K562 (cell line): ENCODE results near the gene PLD3. TPM values are rescaled to one million over a fixed set of nuclear protein-coding genes. Genes with fewer than 3 reads are reported as not detected.

Source experiments
- ATAC-seq: fragments of 200-7000 bp; cut with Tn5 transposase; 3 replicates; pipeline ENCODE4 v1.9.1; 2020; ENCODE audit warnings: moderate library complexity
- BruUV-seq: library from RNA; stranded (reverse); fragments of 400-500 nt; replicated peaks from 2 replicates; lab custom pipeline; 2021; lab: Mats Ljungman, UMichigan
- CTCF ChIA-PET: fragments of 300-600 bp; formaldehyde crosslinking; extraction: SDS; loops from one replicate; lab custom pipeline; 2021; ENCODE audit warnings: low intra/inter-chr PET ratio; lab: Yijun Ruan, JAX
- POLR2A ChIA-PET: fragments of 300-600, 350-650 bp; sonication (Branson Sonifier 250); formaldehyde crosslinking; extraction: SDS; loops from one replicate; lab custom pipeline; 2021; ENCODE audit warnings: antibody characterized with exemption, inconsistent platforms; lab: Yijun Ruan, JAX
- DNase-seq, 4 experiments: peaks; one replicate each; pipeline versions ENCODE4 v3.0.0 to v3.0.0-alpha.2; 2011 to 2018; ENCODE audit warnings: low spot score in 3 of 4, mixed read lengths in 3 of 4; ENCODE audit errors: extremely low read depth in 1 of 4
- FAIRE-seq: peaks from 2 replicates; lab custom pipeline; 2011; peaks lifted over from hg19 to GRCh38; lab: Jason Lieb, UNC
- H2AFZ ChIP-seq: 2 replicates; pipeline ENCODE4 v1.6.0; 2011; ENCODE audit warnings: low read depth, low read length, control low read depth, inconsistent platforms
- H3K27ac ChIP-seq: fragments of 200-600 bp; 3 replicates; pipeline ENCODE4 v1.8.0; 2011; ENCODE audit warnings: low read depth, mild to moderate bottlenecking, control low read depth, inconsistent platforms, low read length, moderate library complexity, mixed read lengths; ENCODE audit errors: extremely low read depth
- H3K27me3 ChIP-seq, 2 experiments: fragments of 300-600 bp in 1 of 2; 2 replicates in 1 of 2; 3 replicates in 1 of 2; pipeline versions ENCODE4 v1.6.0 to v1.8.0; 2011; ENCODE audit warnings: inconsistent platforms in 2 of 2, low read length in 2 of 2, mild to moderate bottlenecking in 1 of 2, mixed read lengths in 1 of 2, moderate library complexity in 1 of 2; ENCODE audit not compliant: control insufficient read depth in 2 of 2, insufficient read depth in 2 of 2
- H3K36me3 ChIP-seq: fragments of 300-600 bp; 3 replicates; pipeline ENCODE4 v1.8.0; 2011; ENCODE audit warnings: mild to moderate bottlenecking, low read length, inconsistent platforms; ENCODE audit not compliant: control insufficient read depth, insufficient read depth
- H3K4me1 ChIP-seq, 2 experiments: fragments of 200-600 bp in 1 of 2; replicated peaks in 1 of 2; 2 replicates in 1 of 2; 3 replicates in 1 of 2; pipeline versions ENCODE4 v1.5.1 to v1.8.0; 2011; ENCODE audit warnings: inconsistent platforms in 2 of 2, low read length in 2 of 2, mild to moderate bottlenecking in 1 of 2, mixed read lengths in 1 of 2, moderate library complexity in 1 of 2; ENCODE audit not compliant: control insufficient read depth in 2 of 2, insufficient read depth in 2 of 2
- H3K4me2 ChIP-seq: 2 replicates; pipeline ENCODE4 v1.6.1; 2011; ENCODE audit warnings: low read length, control low read depth, inconsistent platforms, mixed read lengths; ENCODE audit not compliant: insufficient read depth
- H3K4me3 ChIP-seq: fragments of 200-600 bp; sonication (generic), shearing (Covaris generic); 2 replicates; pipeline ENCODE4 v1.5.1; 2016; ENCODE audit warnings: control low read depth, inconsistent platforms
- H3K79me2 ChIP-seq: fragments of 200-600 bp; 3 replicates; pipeline ENCODE4 v1.8.0; 2011; ENCODE audit warnings: low read length, inconsistent platforms; ENCODE audit not compliant: control insufficient read depth, insufficient read depth
- H3K9ac ChIP-seq, 2 experiments: 2 replicates each; pipeline versions ENCODE4 v1.6.0 to v1.6.1; 2011; ENCODE audit warnings: low read depth in 2 of 2, low read length in 2 of 2, control low read depth in 1 of 2, inconsistent platforms in 1 of 2, mild to moderate bottlenecking in 1 of 2, mixed read lengths in 1 of 2; ENCODE audit not compliant: insufficient read depth in 1 of 2
- H3K9me1 ChIP-seq: one replicate; pipeline ENCODE4 v1.6.0; 2011; ENCODE audit warnings: inconsistent platforms, mild to moderate bottlenecking, low read length, moderate library complexity; ENCODE audit not compliant: control insufficient read depth, insufficient read depth
- H3K9me3 ChIP-seq: replicated peaks from 2 replicates; pipeline ENCODE4 v1.5.1; 2011; ENCODE audit warnings: low read depth, low read length, inconsistent platforms; ENCODE audit not compliant: control insufficient read depth, insufficient read depth
- H4K20me1 ChIP-seq: replicated peaks from 2 replicates; pipeline ENCODE4 v1.6.1; 2011; ENCODE audit warnings: low read length, inconsistent platforms, mixed read lengths; ENCODE audit not compliant: control insufficient read depth, insufficient read depth
- HCFC1 ChIP-seq: IDR thresholded peaks from 2 replicates; pipeline ENCODE4 v1.6.1; 2012; ENCODE audit warnings: low read depth, low read length, improper control_type of control experiment
- HMGN3 ChIP-seq: IDR thresholded peaks from 2 replicates; pipeline ENCODE4 v1.6.1; 2011; ENCODE audit warnings: borderline replicate concordance, low read depth, mild to moderate bottlenecking, mixed read lengths, low read length; ENCODE audit not compliant: insufficient read length; ENCODE audit errors: extremely low read depth
- MCM2 ChIP-seq: fragments of 450-650 bp; IDR thresholded peaks from 2 replicates; pipeline ENCODE4 v1.6.1; 2017; ENCODE audit warnings: low read depth, mild to moderate bottlenecking
- PRDM10 ChIP-seq: fragments of 450-650 bp; IDR thresholded peaks from 2 replicates; pipeline ENCODE4 v1.6.1; 2018; ENCODE audit not compliant: partially characterized antibody
- PTRF ChIP-seq: fragments of 450-650 bp; IDR thresholded peaks from 2 replicates; pipeline ENCODE4 v1.6.1; 2016; ENCODE audit warnings: mild to moderate bottlenecking, missing genetic modification characterization, missing compliant biosample characterization
- RBBP5 ChIP-seq: fragments of 200-600 bp; sonication (generic); IDR thresholded peaks from 2 replicates; pipeline ENCODE4 v1.6.1; 2012; ENCODE audit warnings: borderline replicate concordance, mild to moderate bottlenecking, low read length, control low read depth, inconsistent platforms; ENCODE audit not compliant: insufficient read depth, poor library complexity, severe bottlenecking
- SAP30 ChIP-seq: fragments of 200-600 bp; sonication (generic); IDR thresholded peaks from 2 replicates; pipeline ENCODE4 v1.6.1; 2012; ENCODE audit warnings: borderline replicate concordance, low read depth, mild to moderate bottlenecking, moderate library complexity, low read length, control low read depth, inconsistent platforms; ENCODE audit not compliant: insufficient read depth, poor library complexity, severe bottlenecking
- SMC3 ChIP-seq: conservative IDR thresholded peaks from 2 replicates; pipeline ENCODE4 v1.6.1; 2011; ENCODE audit warnings: low read depth, low read length, improper control_type of control experiment; ENCODE audit not compliant: insufficient read depth
- TCF15 ChIP-seq: fragments of 250-450 bp; sonication (Bioruptor Pico); IDR thresholded peaks from 2 replicates; pipeline ENCODE4 v1.8.0; 2022; ENCODE audit warnings: moderate library complexity, mild to moderate bottlenecking, inconsistent platforms
- ZKSCAN8 ChIP-seq: fragments of 200-800 bp; sonication (Bioruptor generic); IDR thresholded peaks from 2 replicates; pipeline ENCODE4 v1.6.1; 2016; ENCODE audit warnings: missing genetic modification characterization, missing compliant biosample characterization
- ZNF445 ChIP-seq: fragments of 250-450 bp; sonication (Bioruptor Pico); IDR thresholded peaks from 2 replicates; pipeline ENCODE4 v1.4.0; 2020; ENCODE audit warnings: low read depth, mild to moderate bottlenecking, moderate library complexity
- ZNF644 ChIP-seq: fragments of 200-800 bp; sonication (Bioruptor generic); IDR thresholded peaks from 2 replicates; pipeline ENCODE4 v1.6.1; 2016; ENCODE audit warnings: low read depth, missing genetic modification characterization, missing compliant biosample characterization
- ZSCAN29 ChIP-seq: fragments of 450-650 bp; IDR thresholded peaks from 2 replicates; pipeline ENCODE4 v1.6.1; 2017
- WGBS: fragments of 100-300 bp; shearing (Covaris generic); methylation state at CpG from one replicate; pipeline ENCODE4 v1.1.6; 2016; ENCODE audit warnings: low coverage, mixed read lengths; ENCODE audit not compliant: insufficient coverage; ENCODE audit errors: missing lambda C conversion rate; 5-methylcytosine and 5-hydroxymethylcytosine counted together
- in situ Hi-C: fragments of 300-500 bp; cut with MboI; formaldehyde crosslinking; loops from 4 replicates; pipeline ENCODE4 v1.15.0; 2018; ENCODE audit warnings: inconsistent platforms, mixed read lengths
- intact Hi-C: fragments of 100-400 bp; cut with micrococcal nuclease; formaldehyde crosslinking; loops from 2 replicates; pipeline ENCODE4 v1.14.2; 2022
- polyA plus RNA-seq, 8 experiments: library from polyadenylated mRNA; depleted of rRNA in 4 of 8; stranded (reverse) in 5 of 8; unstranded in 3 of 8; fragments of >200 nt; fragmentation: Nextera tagmentation in 2 of 8; fragmentation: Illumina TruSeq in 1 of 8; extraction: Ambion mirVana in 2 of 8; extraction: Trizol in 1 of 8; gene quantifications; 2 replicates each; pipeline versions ENCODE4 v1.2.1 to v1.2.3, GENCODE V29; 2011 to 2014; ENCODE audit warnings: inconsistent platforms in 1 of 8, missing spikeins in 1 of 8
- total RNA-seq, 7 experiments: library from RNA; depleted of rRNA in 6 of 7; stranded (reverse); fragments of >200 nt in 6 of 7; fragmentation: Illumina TruSeq in 2 of 7; extraction: Trizol in 2 of 7; gene quantifications; 2 replicates each; pipeline versions ENCODE4 v1.2.1 to v1.2.3, GENCODE V29; 2011 to 2021; ENCODE audit warnings: low replicate concordance in 1 of 7
- TF ChIP-seq, protein P1 (sequence below): fragments of 450-650 bp; IDR thresholded peaks from 2 replicates; pipeline ENCODE4 v1.6.1; 2017; ENCODE audit warnings: mild to moderate bottlenecking, moderate library complexity

The PLD3 gene
- total and polyA plus RNA-seq, 9 of the 15 experiments (the other 6 are each of a cell fraction or from before 2014, with no cell fraction given) = 2.3 to 128 (median 72.7) TPM

GRCh38 chr19:40420766-40421765, 72.6 kb downstream of the PLD3 start:
- in situ Hi-C loops = no loop called here
- H2AFZ ChIP-seq = peak overlapping the region; percentile 84
- TF ChIP-seq ZNF644 = no peak
- TF ChIP-seq PRDM10 = peak; percentile 73
- TF ChIP-seq TCF15 (CRISPR knock-in tag) = no peak
- peak; percentile 47 for TF ChIP-seq RBBP5
- TF ChIP-seq ZKSCAN8 (CRISPR knock-in tag) = no peak
- TF ChIP-seq HCFC1 = no peak; the same call in 1 of the 2 replicates
- TF ChIP-seq PTRF (tag) = no peak
- TF ChIP-seq, protein P1, sequence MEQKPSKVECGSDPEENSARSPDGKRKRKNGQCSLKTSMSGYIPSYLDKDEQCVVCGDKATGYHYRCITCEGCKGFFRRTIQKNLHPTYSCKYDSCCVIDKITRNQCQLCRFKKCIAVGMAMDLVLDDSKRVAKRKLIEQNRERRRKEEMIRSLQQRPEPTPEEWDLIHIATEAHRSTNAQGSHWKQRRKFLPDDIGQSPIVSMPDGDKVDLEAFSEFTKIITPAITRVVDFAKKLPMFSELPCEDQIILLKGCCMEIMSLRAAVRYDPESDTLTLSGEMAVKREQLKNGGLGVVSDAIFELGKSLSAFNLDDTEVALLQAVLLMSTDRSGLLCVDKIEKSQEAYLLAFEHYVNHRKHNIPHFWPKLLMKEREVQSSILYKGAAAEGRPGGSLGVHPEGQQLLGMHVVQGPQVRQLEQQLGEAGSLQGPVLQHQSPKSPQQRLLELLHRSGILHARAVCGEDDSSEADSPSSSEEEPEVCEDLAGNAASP = no peak
- TF ChIP-seq ZNF445 = no peak
- no peak for TF ChIP-seq MCM2
- TF ChIP-seq HMGN3 = peak; percentile 92
- TF ChIP-seq SAP30 = peak; percentile 61
- no peak for TF ChIP-seq ZSCAN29
- peak; percentile 78 for TF ChIP-seq SMC3

More at GRCh38 chr19:40420766-40421765, 72.6 kb downstream of the PLD3 start:
- Histone ChIP-seq H3K4me2 (peak overlapping the region; percentile 84), H3K79me2 (peaks cover 37% of the 10 kb centered on the region), H3K36me3 (peaks cover 13% of the 10 kb centered on the region; the same call in 2 of the 3 replicates), H3K4me3 (peak overlapping the region; percentile 71), H3K4me1 (peaks cover 27 to 50% of the 10 kb centered on the region in 2 experiments), H3K9me1 (no peaks in the 10 kb centered on the region), H3K9ac (peak overlapping the region; percentile 77 to 95), H3K27me3 (no peaks in the 10 kb centered on the region), H3K27ac (peak overlapping the region; percentile 85), H4K20me1 (no peaks in the 10 kb centered on the region), H3K9me3 (no peaks in the 10 kb centered on the region)
- ChIA-PET CTCF (no interaction called here), POLR2A (interaction anchor here (0.5 to 5.7 kb wide), 16 partner anchors 8 to 192 kb away, joined by 3 to 34 read pairs (median 3); partner anchors contain the start of genes BLVRB and PRX)
- ATAC-seq = peak; percentile 77
- peak; percentile 69 for FAIRE-seq
- peak; percentile 82 to 95 (median 88) for DNase-seq
- intact Hi-C loops = loop anchor here (1.0 kb wide), 1 partner anchor 23 kb away; the partner anchor contains the start of gene SERTAD3
- BruUV-seq = no TSS peak
- WGBS = 3% methylated on average over 41 of the region's 56 CpGs
